MG63 (cell line): ENCODE results near the gene SERTM1. TPM values are rescaled to one million over a fixed set of nuclear protein-coding genes. Genes with fewer than 3 reads are reported as not detected.

Source experiments
- DNase-seq: peaks from one replicate; pipeline ENCODE4 v3.0.0-alpha.2; 2020
- H3K27me3 ChIP-seq: fragments of 250-450 bp; sonication (Bioruptor Pico); 2 replicates; pipeline ENCODE4 v1.5.1; 2020; ENCODE audit warnings: mild to moderate bottlenecking, moderate library complexity
- H3K36me3 ChIP-seq: fragments of 250-450 bp; sonication (Bioruptor Pico); 2 replicates; pipeline ENCODE4 v1.5.1; 2020; ENCODE audit warnings: mild to moderate bottlenecking, moderate library complexity
- H3K4me3 ChIP-seq: fragments of 250-450 bp; sonication (Bioruptor Pico); 2 replicates; pipeline ENCODE4 v1.5.1; 2020; ENCODE audit warnings: mild to moderate bottlenecking, moderate library complexity
- H3K9me3 ChIP-seq: fragments of 250-450 bp; sonication (Bioruptor Pico); 2 replicates; pipeline ENCODE4 v1.5.1; 2020; ENCODE audit warnings: mild to moderate bottlenecking, moderate library complexity
- total RNA-seq: library from RNA; depleted of rRNA; stranded (reverse); fragments of >200 nt; shearing (Covaris generic); gene quantifications from 2 replicates; pipeline ENCODE4 v1.2.3, GENCODE V29; 2014; ENCODE audit warnings: low replicate concordance; rRNA removed

The SERTM1 gene
- not detected in 2 replicates for total RNA-seq

- no peaks in the 10 kb centered on the region for H3K36me3 ChIP-seq
- H3K9me3 ChIP-seq, result no peaks in the 10 kb centered on the region
- peak; percentile 42 for DNase-seq
- peak within 1 kb of the TSS; percentile 21 for H3K4me3 ChIP-seq
- H3K27me3 ChIP-seq, result peaks cover 30% of the 10 kb centered on the region
Measured at GRCh38 chr13:36673838-36674326, at the start of gene SERTM1. Gene SERTM1 (plus strand): TSS chr13:36674020. CDS start chr13:36695079, 21,059 bp downstream.

- Histone ChIP-seq H3K27me3 (no peaks in the 10 kb centered on the region), H3K4me3 (no peak overlapping the region), H3K9me3 (no peaks in the 10 kb centered on the region), H3K36me3 (no peaks in the 10 kb centered on the region)
- no peak for DNase-seq
Measured at GRCh38 chr13:36628377-36629056, 45.3 kb upstream of the SERTM1 start.

GRCh38 chr13:36629057-36629385 lies 44.8 kb upstream of the SERTM1 start:
- Histone ChIP-seq H3K36me3 (no peaks in the 10 kb centered on the region), H3K4me3 (no peak overlapping the region), H3K9me3 (no peaks in the 10 kb centered on the region), H3K27me3 (no peaks in the 10 kb centered on the region)
- DNase-seq, result no peak

- no peaks in the 10 kb centered on the region for H3K27me3 ChIP-seq
- no peaks in the 10 kb centered on the region for H3K36me3 ChIP-seq
- no peaks in the 10 kb centered on the region for H3K9me3 ChIP-seq
- H3K4me3 ChIP-seq, result no peak overlapping the region
- no peak for DNase-seq
Measured at GRCh38 chr13:36630181-36630803, 43.5 kb upstream of the SERTM1 start.

GRCh38 chr13:36639610-36640009 lies 34.2 kb upstream of the SERTM1 start:
- Histone ChIP-seq H3K9me3 (no peaks in the 10 kb centered on the region), H3K36me3 (no peaks in the 10 kb centered on the region), H3K27me3 (no peaks in the 10 kb centered on the region; the same call in none of the 2 replicates), H3K4me3 (no peak overlapping the region)
- no peak for DNase-seq

- H3K9me3 ChIP-seq, result no peaks in the 10 kb centered on the region
- no peak overlapping the region for H3K4me3 ChIP-seq
- H3K27me3 ChIP-seq, result no peaks in the 10 kb centered on the region
- no peak for DNase-seq
- H3K36me3 ChIP-seq, result no peaks in the 10 kb centered on the region
Measured at GRCh38 chr13:36650611-36651010, 23.2 kb upstream of the SERTM1 start.

- Histone ChIP-seq H3K4me3 (no peak overlapping the region), H3K36me3 (no peaks in the 10 kb centered on the region), H3K9me3 (no peaks in the 10 kb centered on the region), H3K27me3 (peaks cover 6% of the 10 kb centered on the region; the same call in 1 of the 2 replicates)
- no peak for DNase-seq
Measured at GRCh38 chr13:36665630-36666029, 8.2 kb upstream of the SERTM1 start.

- peaks cover 6% of the 10 kb centered on the region; the same call in 1 of the 2 replicates for H3K27me3 ChIP-seq
- no peaks in the 10 kb centered on the region for H3K36me3 ChIP-seq
- no peak overlapping the region for H3K4me3 ChIP-seq
- H3K9me3 ChIP-seq, result no peaks in the 10 kb centered on the region
- no peak for DNase-seq
Measured at GRCh38 chr13:36666477-36667229, 7.2 kb upstream of the SERTM1 start.

GRCh38 chr13:36668316-36668715 lies 5.5 kb upstream of the SERTM1 start:
- H3K27me3 ChIP-seq, result peaks cover 3% of the 10 kb centered on the region; the same call in 1 of the 2 replicates
- H3K36me3 ChIP-seq, result no peaks in the 10 kb centered on the region
- no peak overlapping the region for H3K4me3 ChIP-seq
- DNase-seq, result no peak
- no peaks in the 10 kb centered on the region for H3K9me3 ChIP-seq

GRCh38 chr13:36673352-36673751 lies 468 bp upstream of the SERTM1 start:
- no peaks in the 10 kb centered on the region for H3K9me3 ChIP-seq
- no peaks in the 10 kb centered on the region for H3K36me3 ChIP-seq
- no peak overlapping the region for H3K4me3 ChIP-seq
- DNase-seq, result no peak
- H3K27me3 ChIP-seq, result peaks cover 31% of the 10 kb centered on the region

- H3K9me3 ChIP-seq, result no peaks in the 10 kb centered on the region
- no peaks in the 10 kb centered on the region for H3K36me3 ChIP-seq
- H3K4me3 ChIP-seq, result peak overlapping the region; percentile 21
- no peak for DNase-seq
- peaks cover 30% of the 10 kb centered on the region for H3K27me3 ChIP-seq
Measured at GRCh38 chr13:36674337-36675212, 755 bp downstream of the SERTM1 start.

GRCh38 chr13:36675213-36675536 lies 1.4 kb downstream of the SERTM1 start:
- Histone ChIP-seq H3K4me3 (no peak overlapping the region), H3K27me3 (peaks cover 30% of the 10 kb centered on the region)
- no peak for DNase-seq

GRCh38 chr13:36680913-36681312 lies 7.1 kb downstream of the SERTM1 start:
- no peak overlapping the region for H3K4me3 ChIP-seq
- DNase-seq, result no peak

More at GRCh38 chr13:36675213-36675536, 1.4 kb downstream of the SERTM1 start:
- H3K9me3 ChIP-seq, result no peaks in the 10 kb centered on the region
- no peaks in the 10 kb centered on the region for H3K36me3 ChIP-seq

GRCh38 chr13:36681894-36682624 lies 8.2 kb downstream of the SERTM1 start:
- no peaks in the 10 kb centered on the region for H3K9me3 ChIP-seq
- no peaks in the 10 kb centered on the region for H3K36me3 ChIP-seq
- DNase-seq, result no peak
- no peak overlapping the region for H3K4me3 ChIP-seq
- H3K27me3 ChIP-seq, result peaks cover 7% of the 10 kb centered on the region; the same call in 1 of the 2 replicates

More at GRCh38 chr13:36680913-36681312, 7.1 kb downstream of the SERTM1 start:
- Histone ChIP-seq H3K9me3 (no peaks in the 10 kb centered on the region), H3K36me3 (no peaks in the 10 kb centered on the region), H3K27me3 (peaks cover 10% of the 10 kb centered on the region; the same call in 1 of the 2 replicates)

GRCh38 chr13:36683701-36684100 lies 9.9 kb downstream of the SERTM1 start:
- Histone ChIP-seq H3K36me3 (no peaks in the 10 kb centered on the region), H3K9me3 (no peaks in the 10 kb centered on the region), H3K4me3 (no peak overlapping the region), H3K27me3 (peaks cover 3% of the 10 kb centered on the region; the same call in 1 of the 2 replicates)
- no peak for DNase-seq

- Histone ChIP-seq H3K4me3 (no peak overlapping the region), H3K9me3 (no peaks in the 10 kb centered on the region), H3K27me3 (peaks cover 3% of the 10 kb centered on the region; the same call in 1 of the 2 replicates), H3K36me3 (no peaks in the 10 kb centered on the region)
- DNase-seq, result peak; percentile 71
Measured at GRCh38 chr13:36685927-36686326, 12.1 kb downstream of the SERTM1 start.
